ENCODE data around the gene SMG5. TPM values are rescaled to one million over a fixed set of nuclear protein-coding genes. Genes with fewer than 3 reads are reported as not detected.

SMG5 gene
- polyA plus RNA-seq, 1 experiment = 32.6 TPM

DNA sequence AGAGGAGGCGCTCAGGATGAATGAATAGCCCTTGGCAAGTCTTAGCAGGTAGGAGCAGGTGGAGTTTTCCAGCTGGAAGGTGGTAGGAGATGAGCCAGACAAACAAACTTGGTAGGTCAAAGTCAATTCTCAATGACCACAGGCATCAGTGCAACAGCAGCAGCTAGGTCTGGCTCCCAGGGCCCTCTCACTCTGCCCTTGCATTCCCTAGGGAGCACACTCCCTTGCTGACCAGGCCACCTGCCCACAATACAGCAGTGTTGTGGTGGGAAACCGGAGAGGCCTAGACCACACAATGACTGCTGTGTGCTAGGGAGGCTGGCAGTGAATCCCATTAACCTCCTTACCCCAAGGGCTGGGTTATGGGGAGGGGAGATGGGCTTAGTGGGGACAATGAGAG, 21.7 kb downstream of the SMG5 start:
- peaks cover 51% of the 10 kb centered on the region for H3K36me3 ChIP-seq (ENCODE audit: control insufficient read depth, insufficient read depth, low read length)
- CTCF ChIA-PET = interaction anchor here (0.7 to 1.5 kb wide), 4 partner anchors 8 to 170 kb away, joined by 3 to 4 read pairs (median 3); no protein-coding TSS in a partner anchor
- H3K4me3 ChIP-seq (ENCODE audit: low read depth, low read length) = no peak overlapping the region
- H3K27me3 ChIP-seq (ENCODE audit: control insufficient read depth, insufficient read depth, low read length) = no peaks in the 10 kb centered on the region
- POLR2A ChIA-PET = no interaction called here
- TF ChIP-seq, protein P1, sequence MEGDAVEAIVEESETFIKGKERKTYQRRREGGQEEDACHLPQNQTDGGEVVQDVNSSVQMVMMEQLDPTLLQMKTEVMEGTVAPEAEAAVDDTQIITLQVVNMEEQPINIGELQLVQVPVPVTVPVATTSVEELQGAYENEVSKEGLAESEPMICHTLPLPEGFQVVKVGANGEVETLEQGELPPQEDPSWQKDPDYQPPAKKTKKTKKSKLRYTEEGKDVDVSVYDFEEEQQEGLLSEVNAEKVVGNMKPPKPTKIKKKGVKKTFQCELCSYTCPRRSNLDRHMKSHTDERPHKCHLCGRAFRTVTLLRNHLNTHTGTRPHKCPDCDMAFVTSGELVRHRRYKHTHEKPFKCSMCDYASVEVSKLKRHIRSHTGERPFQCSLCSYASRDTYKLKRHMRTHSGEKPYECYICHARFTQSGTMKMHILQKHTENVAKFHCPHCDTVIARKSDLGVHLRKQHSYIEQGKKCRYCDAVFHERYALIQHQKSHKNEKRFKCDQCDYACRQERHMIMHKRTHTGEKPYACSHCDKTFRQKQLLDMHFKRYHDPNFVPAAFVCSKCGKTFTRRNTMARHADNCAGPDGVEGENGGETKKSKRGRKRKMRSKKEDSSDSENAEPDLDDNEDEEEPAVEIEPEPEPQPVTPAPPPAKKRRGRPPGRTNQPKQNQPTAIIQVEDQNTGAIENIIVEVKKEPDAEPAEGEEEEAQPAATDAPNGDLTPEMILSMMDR (IDR thresholded peaks at IDR 0.05; ENCODE audit: insufficient read depth, low read depth, low read length) = no peak
- no peak for DNase-seq (ENCODE audit: low read depth)

DNA sequence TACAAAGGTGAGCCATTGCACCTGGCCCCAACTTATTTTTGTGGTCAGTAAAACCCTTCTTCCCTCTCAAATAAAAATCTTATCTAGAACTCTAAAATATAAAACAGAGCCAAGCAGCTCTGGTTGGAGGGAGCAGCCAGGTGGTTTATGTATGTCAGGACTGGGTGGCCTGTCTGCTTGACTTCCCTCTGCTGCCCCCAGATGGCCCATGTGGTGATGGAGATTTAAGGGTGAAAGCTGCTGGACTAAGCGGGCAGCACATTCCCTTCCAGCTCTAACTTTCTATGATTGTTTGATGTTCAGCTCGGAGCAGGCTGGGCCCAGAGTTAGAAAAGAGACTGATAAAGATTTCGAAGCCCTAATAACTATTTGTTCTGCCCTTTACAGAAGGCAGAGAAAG, 22.8 kb downstream of the SMG5 start:
- H3K36me3 ChIP-seq (ENCODE audit: control insufficient read depth, insufficient read depth, low read length) = peaks cover 44% of the 10 kb centered on the region
- no peak for DNase-seq (ENCODE audit: low read depth)
- TF ChIP-seq, protein P1 (IDR thresholded peaks at IDR 0.05; ENCODE audit: insufficient read depth, low read depth, low read length) = no peak
- H3K27me3 ChIP-seq (ENCODE audit: control insufficient read depth, insufficient read depth, low read length) = no peaks in the 10 kb centered on the region
- ChIA-PET POLR2A (no interaction called here), CTCF (interaction anchor here (1.5 kb wide), 1 partner anchor 9 kb away, joined by 3 read pairs; no protein-coding TSS in a partner anchor)
- no peak overlapping the region for H3K4me3 ChIP-seq (ENCODE audit: low read depth, low read length)

- peaks cover 47% of the 10 kb centered on the region for H3K36me3 ChIP-seq (ENCODE audit: control insufficient read depth, insufficient read depth, low read length)
- H3K27me3 ChIP-seq (ENCODE audit: control insufficient read depth, insufficient read depth, low read length) = no peaks in the 10 kb centered on the region
- H3K4me3 ChIP-seq (ENCODE audit: low read depth, low read length) = no peak overlapping the region
- TF ChIP-seq, protein P1 (IDR thresholded peaks at IDR 0.05; ENCODE audit: insufficient read depth, low read depth, low read length) = no peak
- CTCF ChIA-PET = no interaction called here
- POLR2A ChIA-PET = no interaction called here
- no peak for DNase-seq (ENCODE audit: low read depth)
Measured at GRCh38 chr1:156258859-156259258, 23.8 kb downstream of the SMG5 start.

GRCh38 chr1:156257711-156258110, 24.9 kb downstream of the SMG5 start:
- no peak for DNase-seq (ENCODE audit: low read depth)
- Histone ChIP-seq H3K4me3 (ENCODE audit: low read depth, low read length) (no peak overlapping the region), H3K27me3 (ENCODE audit: control insufficient read depth, insufficient read depth, low read length) (no peaks in the 10 kb centered on the region), H3K36me3 (ENCODE audit: control insufficient read depth, insufficient read depth, low read length) (peaks cover 55% of the 10 kb centered on the region)
- ChIA-PET POLR2A (no interaction called here), CTCF (no interaction called here)
- TF ChIP-seq, protein P1 (IDR thresholded peaks at IDR 0.05; ENCODE audit: insufficient read depth, low read depth, low read length) = no peak

DNA sequence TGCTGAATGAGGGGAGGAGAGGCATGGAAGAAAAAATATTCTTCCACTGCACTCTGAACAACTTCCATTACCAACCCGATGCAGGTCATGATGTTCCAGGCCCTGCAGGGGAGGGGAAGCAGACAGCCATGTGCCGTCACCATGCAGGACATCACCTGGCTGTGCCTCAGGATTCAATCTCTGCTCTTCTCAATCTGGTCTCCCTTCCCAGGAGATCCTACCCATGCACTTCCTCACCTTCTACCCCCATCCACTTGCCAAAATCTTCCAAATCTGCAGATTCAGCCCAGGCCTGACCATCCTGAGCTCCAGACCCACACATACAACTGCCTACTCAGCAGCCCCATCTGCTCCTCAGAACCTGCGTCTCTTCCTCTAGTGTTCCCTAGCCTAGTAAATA, 29.0 kb downstream of the SMG5 start:
- no peak overlapping the region for H3K4me3 ChIP-seq (ENCODE audit: low read depth, low read length)
- CTCF ChIA-PET = interaction anchor here (0.7 to 2.5 kb wide), 2 partner anchors 108 to 157 kb away, joined by 3 to 6 read pairs; no protein-coding TSS in a partner anchor
- TF ChIP-seq, protein P1 (IDR thresholded peaks at IDR 0.05; ENCODE audit: insufficient read depth, low read depth, low read length) = no peak
- peaks cover 62% of the 10 kb centered on the region for H3K36me3 ChIP-seq (ENCODE audit: control insufficient read depth, insufficient read depth, low read length)
- DNase-seq (ENCODE audit: low read depth) = no peak
- H3K27me3 ChIP-seq (ENCODE audit: control insufficient read depth, insufficient read depth, low read length) = no peaks in the 10 kb centered on the region
- POLR2A ChIA-PET = no interaction called here
